ENCODE results near the gene NAGA.

The NAGA gene

DNA sequence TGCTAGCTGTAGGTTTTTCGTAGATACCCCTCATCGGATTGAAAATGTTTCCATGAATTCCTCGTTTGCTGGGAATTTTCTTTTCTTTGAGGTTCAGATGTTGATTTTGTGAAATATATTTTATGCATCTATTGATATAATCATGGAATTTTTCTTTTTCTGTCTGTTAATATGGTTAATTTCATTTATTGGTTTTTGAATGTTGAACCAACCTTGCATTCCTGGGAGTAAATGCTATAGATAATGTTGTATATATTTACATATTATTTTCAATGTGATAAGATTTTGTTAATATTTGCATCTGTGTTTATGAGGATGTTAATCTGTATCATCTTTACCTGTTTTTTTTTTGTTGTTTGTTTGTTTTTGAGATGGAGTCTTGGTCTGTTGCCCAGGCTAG, 30.6 kb upstream of the NAGA start:
- TF ChIP-seq RAD21 (IDR thresholded peaks at IDR 0.05; ENCODE audit: low read depth) (no peak), USF1 (IDR thresholded peaks at IDR 0.05) (no peak), YY1 (IDR thresholded peaks at IDR 0.05; ENCODE audit: low read depth) (no peak), NFIC (IDR thresholded peaks at IDR 0.05) (no peak), EGR1 (IDR thresholded peaks at IDR 0.05) (no peak), TAF1 (IDR thresholded peaks at IDR 0.05; ENCODE audit: low read depth) (no peak), EP300 (IDR thresholded peaks at IDR 0.05; ENCODE audit: borderline replicate concordance) (no peak), FOXM1 (IDR thresholded peaks at IDR 0.05; ENCODE audit: borderline replicate concordance, low read depth) (no peak)

GRCh38 chr22:42091455-42091782, 20.8 kb upstream of the NAGA start:
- TF ChIP-seq TAF1 (IDR thresholded peaks at IDR 0.05; ENCODE audit: low read depth) (no peak), NFIC (IDR thresholded peaks at IDR 0.05) (no peak), YY1 (IDR thresholded peaks at IDR 0.05; ENCODE audit: low read depth) (no peak), CREB1 (IDR thresholded peaks at IDR 0.05; ENCODE audit: low read depth) (no peak), FOXM1 (IDR thresholded peaks at IDR 0.05; ENCODE audit: borderline replicate concordance, low read depth) (no peak), EGR1 (IDR thresholded peaks at IDR 0.05) (no peak)
- TF ChIP-seq, protein P1, sequence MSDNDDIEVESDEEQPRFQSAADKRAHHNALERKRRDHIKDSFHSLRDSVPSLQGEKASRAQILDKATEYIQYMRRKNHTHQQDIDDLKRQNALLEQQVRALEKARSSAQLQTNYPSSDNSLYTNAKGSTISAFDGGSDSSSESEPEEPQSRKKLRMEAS (IDR thresholded peaks at IDR 0.05), result no peak

- TF ChIP-seq EP300 (IDR thresholded peaks at IDR 0.05; ENCODE audit: borderline replicate concordance) (no peak), YY1 (IDR thresholded peaks at IDR 0.05; ENCODE audit: low read depth) (peak; percentile 95), CEBPB (IDR thresholded peaks at IDR 0.05) (no peak), ZBTB7A (IDR thresholded peaks at IDR 0.05; ENCODE audit: low read depth) (no peak), TCF12 (IDR thresholded peaks at IDR 0.05; ENCODE audit: low read depth) (0 out of 2 replicates have a peak, but pooled peaks have one; percentile 21), EGR1 (IDR thresholded peaks at IDR 0.05) (no peak), USF1 (IDR thresholded peaks at IDR 0.05) (peak; percentile 19; the same call in 1 of the 2 replicates), FOXM1 (IDR thresholded peaks at IDR 0.05; ENCODE audit: borderline replicate concordance, low read depth) (no peak), RAD21 (IDR thresholded peaks at IDR 0.05; ENCODE audit: low read depth) (peak; percentile 87), NFIC (IDR thresholded peaks at IDR 0.05) (peak; percentile 37), TAF1 (IDR thresholded peaks at IDR 0.05; ENCODE audit: low read depth) (peak; percentile 97), TEAD4 (IDR thresholded peaks at IDR 0.05) (0 out of 2 replicates have a peak, but pooled peaks have one; percentile 30), CREB1 (IDR thresholded peaks at IDR 0.05; ENCODE audit: low read depth) (no peak)
- TF ChIP-seq, protein P2, sequence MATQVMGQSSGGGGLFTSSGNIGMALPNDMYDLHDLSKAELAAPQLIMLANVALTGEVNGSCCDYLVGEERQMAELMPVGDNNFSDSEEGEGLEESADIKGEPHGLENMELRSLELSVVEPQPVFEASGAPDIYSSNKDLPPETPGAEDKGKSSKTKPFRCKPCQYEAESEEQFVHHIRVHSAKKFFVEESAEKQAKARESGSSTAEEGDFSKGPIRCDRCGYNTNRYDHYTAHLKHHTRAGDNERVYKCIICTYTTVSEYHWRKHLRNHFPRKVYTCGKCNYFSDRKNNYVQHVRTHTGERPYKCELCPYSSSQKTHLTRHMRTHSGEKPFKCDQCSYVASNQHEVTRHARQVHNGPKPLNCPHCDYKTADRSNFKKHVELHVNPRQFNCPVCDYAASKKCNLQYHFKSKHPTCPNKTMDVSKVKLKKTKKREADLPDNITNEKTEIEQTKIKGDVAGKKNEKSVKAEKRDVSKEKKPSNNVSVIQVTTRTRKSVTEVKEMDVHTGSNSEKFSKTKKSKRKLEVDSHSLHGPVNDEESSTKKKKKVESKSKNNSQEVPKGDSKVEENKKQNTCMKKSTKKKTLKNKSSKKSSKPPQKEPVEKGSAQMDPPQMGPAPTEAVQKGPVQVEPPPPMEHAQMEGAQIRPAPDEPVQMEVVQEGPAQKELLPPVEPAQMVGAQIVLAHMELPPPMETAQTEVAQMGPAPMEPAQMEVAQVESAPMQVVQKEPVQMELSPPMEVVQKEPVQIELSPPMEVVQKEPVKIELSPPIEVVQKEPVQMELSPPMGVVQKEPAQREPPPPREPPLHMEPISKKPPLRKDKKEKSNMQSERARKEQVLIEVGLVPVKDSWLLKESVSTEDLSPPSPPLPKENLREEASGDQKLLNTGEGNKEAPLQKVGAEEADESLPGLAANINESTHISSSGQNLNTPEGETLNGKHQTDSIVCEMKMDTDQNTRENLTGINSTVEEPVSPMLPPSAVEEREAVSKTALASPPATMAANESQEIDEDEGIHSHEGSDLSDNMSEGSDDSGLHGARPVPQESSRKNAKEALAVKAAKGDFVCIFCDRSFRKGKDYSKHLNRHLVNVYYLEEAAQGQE (IDR thresholded peaks at IDR 0.05; ENCODE audit: low read depth), result no peak
- TF ChIP-seq, protein P1 (IDR thresholded peaks at IDR 0.05), result peak; percentile 81
These were observed 20.2 kb upstream of the NAGA start, which contains the start of gene NDUFA6 for GRCh38 chr22:42090596-42091454. Gene NDUFA6 (minus strand): TSS chr22:42090772. CDS start chr22:42090744, 28 bp downstream.

DNA sequence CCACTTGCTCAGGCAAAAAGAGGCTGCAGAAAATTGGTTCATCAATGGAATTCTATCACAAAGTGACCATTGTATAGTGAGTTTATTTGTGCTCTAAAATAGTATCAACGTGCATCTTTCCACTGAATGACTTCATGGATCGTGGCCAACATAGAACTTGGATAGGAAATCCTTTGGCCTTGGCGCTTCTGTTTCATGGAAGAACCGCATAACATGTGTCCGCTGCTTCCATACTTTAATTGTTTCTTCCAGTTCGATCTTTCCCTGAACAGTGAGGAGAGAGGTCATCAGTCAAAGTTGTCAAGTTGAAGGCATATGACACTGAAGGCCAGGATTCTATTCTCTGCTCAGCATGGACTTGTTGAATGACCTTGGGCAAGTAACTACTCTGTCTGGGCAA, 15.4 kb upstream of the NAGA start:
- TF ChIP-seq CEBPB (IDR thresholded peaks at IDR 0.05), result no peak
- no peak for TF ChIP-seq TCF12 (IDR thresholded peaks at IDR 0.05; ENCODE audit: low read depth)
- no peak for TF ChIP-seq TEAD4 (IDR thresholded peaks at IDR 0.05)
- TF ChIP-seq EP300 (IDR thresholded peaks at IDR 0.05; ENCODE audit: borderline replicate concordance), result no peak
- no peak for TF ChIP-seq TAF1 (IDR thresholded peaks at IDR 0.05; ENCODE audit: low read depth)

GRCh38 chr22:42084874-42085273, 14.3 kb upstream of the NAGA start:
- TF ChIP-seq RAD21 (IDR thresholded peaks at IDR 0.05; ENCODE audit: low read depth) (no peak), TAF1 (IDR thresholded peaks at IDR 0.05; ENCODE audit: low read depth) (no peak), FOXM1 (IDR thresholded peaks at IDR 0.05; ENCODE audit: borderline replicate concordance, low read depth) (no peak), TEAD4 (IDR thresholded peaks at IDR 0.05) (no peak), NFIC (IDR thresholded peaks at IDR 0.05) (no peak), YY1 (IDR thresholded peaks at IDR 0.05; ENCODE audit: low read depth) (no peak), EP300 (IDR thresholded peaks at IDR 0.05; ENCODE audit: borderline replicate concordance) (no peak), CEBPB (IDR thresholded peaks at IDR 0.05) (no peak), ZBTB7A (IDR thresholded peaks at IDR 0.05; ENCODE audit: low read depth) (no peak), USF1 (IDR thresholded peaks at IDR 0.05) (no peak), CREB1 (IDR thresholded peaks at IDR 0.05; ENCODE audit: low read depth) (no peak), EGR1 (IDR thresholded peaks at IDR 0.05) (no peak), TCF12 (IDR thresholded peaks at IDR 0.05; ENCODE audit: low read depth) (no peak)
- TF ChIP-seq, protein P1 (IDR thresholded peaks at IDR 0.05), result no peak
- TF ChIP-seq, protein P2 (IDR thresholded peaks at IDR 0.05; ENCODE audit: low read depth), result no peak

All from Ishikawa (cell line).